GM12878 (cell line): ENCODE data around the gene TASL. TPM values are rescaled to one million over a fixed set of nuclear protein-coding genes. Genes with fewer than 3 reads are reported as not detected.

Experiments used
- ATF7 ChIP-seq: fragments of 450-650 bp; IDR thresholded peaks from 2 replicates; pipeline ENCODE4 v1.6.1; 2016; ENCODE audit warnings: low read depth, mild to moderate bottlenecking
- BCLAF1 ChIP-seq: fragments of 450-650 bp; IDR thresholded peaks from 2 replicates; pipeline ENCODE4 v1.6.1; 2017; ENCODE audit warnings: antibody characterized with exemption, mild to moderate bottlenecking, moderate library complexity
- BRCA1 ChIP-seq: IDR thresholded peaks from 2 replicates; pipeline ENCODE4 v1.6.1; 2011; ENCODE audit warnings: low read depth, low read length, improper control_type of control experiment
- CHD1 ChIP-seq: IDR thresholded peaks from 2 replicates; pipeline ENCODE4 v1.6.1; 2012; ENCODE audit warnings: low read depth, low read length, improper control_type of control experiment
- EED ChIP-seq: sonication (generic); IDR thresholded peaks from 2 replicates; pipeline ENCODE4 v1.6.1; 2016; ENCODE audit warnings: antibody characterized with exemption, low read depth
- EP300 ChIP-seq, 2 experiments: fragments of 150-350 bp in 1 of 2; IDR thresholded peaks; 2 replicates each; pipeline ENCODE4 v1.6.1; 2011 to 2012; ENCODE audit warnings: low read depth in 2 of 2, low read length in 2 of 2, borderline replicate concordance in 1 of 2, improper control_type of control experiment in 1 of 2, inconsistent platforms in 1 of 2; ENCODE audit not compliant: control insufficient read depth in 1 of 2
- EZH2 ChIP-seq: IDR thresholded peaks from 2 replicates; pipeline ENCODE4 v1.6.1; 2012; ENCODE audit warnings: low read depth, mild to moderate bottlenecking, control low read depth, inconsistent platforms, low read length, borderline replicate concordance; ENCODE audit not compliant: control insufficient read depth
- IKZF1 ChIP-seq: fragments of 450-650 bp; conservative IDR thresholded peaks from 2 replicates; pipeline ENCODE4 v1.6.1; 2017; ENCODE audit warnings: antibody characterized with exemption, mild to moderate bottlenecking
- MYB ChIP-seq: fragments of 150-350 bp; IDR thresholded peaks from 2 replicates; pipeline ENCODE4 v1.6.1; 2014; ENCODE audit warnings: mild to moderate bottlenecking, low read depth, low read length, borderline replicate concordance
- SIX5 ChIP-seq: IDR thresholded peaks from 2 replicates; pipeline ENCODE4 v1.6.1; 2011; ENCODE audit warnings: mild to moderate bottlenecking, low read depth, low read length, moderate library complexity; ENCODE audit not compliant: severe bottlenecking
- SUZ12 ChIP-seq: fragments of 200-600 bp; sonication (generic); IDR thresholded peaks from one replicate; pipeline ENCODE4 v1.6.1; 2018; ENCODE audit warnings: antibody characterized with exemption, mild to moderate bottlenecking; ENCODE audit not compliant: unreplicated experiment
- TCF12 ChIP-seq: IDR thresholded peaks from 2 replicates; pipeline ENCODE4 v1.6.1; 2011; ENCODE audit warnings: low read depth, mild to moderate bottlenecking, low read length
- ZNF207 ChIP-seq: fragments of 450-650 bp; IDR thresholded peaks from 2 replicates; pipeline ENCODE4 v1.6.1; 2014; ENCODE audit warnings: antibody characterized with exemption, mild to moderate bottlenecking, borderline replicate concordance
- ZNF274 ChIP-seq: IDR thresholded peaks from one replicate; pipeline ENCODE4 v1.8.0; 2011; ENCODE audit not compliant: insufficient read length, insufficient read depth
- polyA plus RNA-seq, 11 experiments: library from polyadenylated mRNA; depleted of rRNA in 4 of 11; unstranded in 6 of 11; stranded (reverse) in 5 of 11; fragments of >200 nt; fragmentation: Nextera tagmentation in 4 of 11; fragmentation: Illumina TruSeq in 1 of 11; extraction: Ambion mirVana in 4 of 11; extraction: Trizol in 1 of 11; gene quantifications; 1 replicate in 1 of 11; 2 replicates in 10 of 11; pipeline versions ENCODE4 v1.2.1 to v1.2.3, GENCODE V29; 2011 to 2016; ENCODE audit warnings: inconsistent platforms in 2 of 11, missing spikeins in 2 of 11, low read depth in 1 of 11
- total RNA-seq, 4 experiments: library from RNA; depleted of rRNA in 3 of 4; stranded (reverse); fragments of >200 nt in 3 of 4; fragmentation: Illumina TruSeq in 1 of 4; extraction: Trizol in 1 of 4; gene quantifications; 2 replicates each; pipeline versions ENCODE4 v1.2.1 to v1.2.3, GENCODE V29; 2013 to 2021
- TF ChIP-seq, protein P1 (sequence below): IDR thresholded peaks from 2 replicates; pipeline ENCODE4 v1.6.1; 2011; ENCODE audit warnings: low read depth, low read length, improper control_type of control experiment, borderline replicate concordance
- TF ChIP-seq, protein P2 (sequence below): fragments of 450-650 bp; IDR thresholded peaks from 2 replicates; pipeline ENCODE4 v1.6.1; 2016; ENCODE audit warnings: mild to moderate bottlenecking, moderate library complexity, borderline replicate concordance
- TF ChIP-seq, protein P3 (sequence below): fragments of 450-650 bp; formaldehyde crosslinking; IDR thresholded peaks from 2 replicates; pipeline ENCODE4 v1.5.0; 2022; ENCODE audit warnings: mild to moderate bottlenecking, missing genetic modification characterization

TASL gene
- total and polyA plus RNA-seq, 10 of the 15 experiments (the other 5 are each of a cell fraction or from before 2014, with no cell fraction given): 12.4 to 107 (median 18.3) TPM

DNA sequence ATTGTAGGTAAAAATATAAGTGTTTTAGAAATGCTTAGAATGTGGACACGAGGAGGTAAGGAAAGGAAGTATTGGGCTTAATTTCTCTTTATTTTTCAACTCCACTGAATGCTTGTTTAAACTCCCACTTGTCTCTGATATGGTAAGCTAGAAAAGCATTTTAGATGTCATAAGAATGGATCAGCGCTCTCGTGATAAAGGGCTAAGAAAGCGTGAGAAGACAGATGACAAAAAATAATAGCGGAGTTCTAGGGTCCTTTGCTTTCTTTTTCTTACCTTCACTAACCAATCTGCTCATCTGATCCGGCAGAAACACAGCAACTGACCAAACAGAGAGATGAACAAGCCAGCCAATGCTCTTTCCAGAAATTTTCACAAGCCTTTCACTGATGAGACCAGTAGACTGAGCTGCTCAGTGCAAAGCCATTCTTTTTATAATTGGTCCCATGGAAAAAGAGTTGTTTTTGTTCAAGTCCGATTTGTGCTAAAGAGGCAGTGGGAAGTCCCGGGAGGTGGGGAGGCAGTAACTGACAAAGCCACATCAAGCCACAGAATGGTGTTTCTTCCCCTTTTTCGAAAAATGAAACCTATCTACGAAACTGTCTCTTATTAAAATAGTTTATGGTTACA is at the start of gene TASL (continued):
- TF ChIP-seq BCLAF1: no peak
- TF ChIP-seq CHD1: no peak
- no peak for TF ChIP-seq ZNF207
- TF ChIP-seq EED: peak; percentile 79
- TF ChIP-seq, protein P1, sequence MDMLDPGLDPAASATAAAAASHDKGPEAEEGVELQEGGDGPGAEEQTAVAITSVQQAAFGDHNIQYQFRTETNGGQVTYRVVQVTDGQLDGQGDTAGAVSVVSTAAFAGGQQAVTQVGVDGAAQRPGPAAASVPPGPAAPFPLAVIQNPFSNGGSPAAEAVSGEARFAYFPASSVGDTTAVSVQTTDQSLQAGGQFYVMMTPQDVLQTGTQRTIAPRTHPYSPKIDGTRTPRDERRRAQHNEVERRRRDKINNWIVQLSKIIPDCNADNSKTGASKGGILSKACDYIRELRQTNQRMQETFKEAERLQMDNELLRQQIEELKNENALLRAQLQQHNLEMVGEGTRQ: no peak
- no peak for TF ChIP-seq ZNF274
- TF ChIP-seq IKZF1: peak; percentile 89
- TF ChIP-seq ATF7: peak; percentile 67
- TF ChIP-seq, protein P2, sequence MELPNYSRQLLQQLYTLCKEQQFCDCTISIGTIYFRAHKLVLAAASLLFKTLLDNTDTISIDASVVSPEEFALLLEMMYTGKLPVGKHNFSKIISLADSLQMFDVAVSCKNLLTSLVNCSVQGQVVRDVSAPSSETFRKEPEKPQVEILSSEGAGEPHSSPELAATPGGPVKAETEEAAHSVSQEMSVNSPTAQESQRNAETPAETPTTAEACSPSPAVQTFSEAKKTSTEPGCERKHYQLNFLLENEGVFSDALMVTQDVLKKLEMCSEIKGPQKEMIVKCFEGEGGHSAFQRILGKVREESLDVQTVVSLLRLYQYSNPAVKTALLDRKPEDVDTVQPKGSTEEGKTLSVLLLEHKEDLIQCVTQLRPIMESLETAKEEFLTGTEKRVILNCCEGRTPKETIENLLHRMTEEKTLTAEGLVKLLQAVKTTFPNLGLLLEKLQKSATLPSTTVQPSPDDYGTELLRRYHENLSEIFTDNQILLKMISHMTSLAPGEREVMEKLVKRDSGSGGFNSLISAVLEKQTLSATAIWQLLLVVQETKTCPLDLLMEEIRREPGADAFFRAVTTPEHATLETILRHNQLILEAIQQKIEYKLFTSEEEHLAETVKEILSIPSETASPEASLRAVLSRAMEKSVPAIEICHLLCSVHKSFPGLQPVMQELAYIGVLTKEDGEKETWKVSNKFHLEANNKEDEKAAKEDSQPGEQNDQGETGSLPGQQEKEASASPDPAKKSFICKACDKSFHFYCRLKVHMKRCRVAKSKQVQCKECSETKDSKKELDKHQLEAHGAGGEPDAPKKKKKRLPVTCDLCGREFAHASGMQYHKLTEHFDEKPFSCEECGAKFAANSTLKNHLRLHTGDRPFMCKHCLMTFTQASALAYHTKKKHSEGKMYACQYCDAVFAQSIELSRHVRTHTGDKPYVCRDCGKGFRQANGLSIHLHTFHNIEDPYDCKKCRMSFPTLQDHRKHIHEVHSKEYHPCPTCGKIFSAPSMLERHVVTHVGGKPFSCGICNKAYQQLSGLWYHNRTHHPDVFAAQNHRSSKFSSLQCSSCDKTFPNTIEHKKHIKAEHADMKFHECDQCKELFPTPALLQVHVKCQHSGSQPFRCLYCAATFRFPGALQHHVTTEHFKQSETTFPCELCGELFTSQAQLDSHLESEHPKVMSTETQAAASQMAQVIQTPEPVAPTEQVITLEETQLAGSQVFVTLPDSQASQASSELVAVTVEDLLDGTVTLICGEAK: no peak
- TF ChIP-seq TCF12: no peak
- no peak for TF ChIP-seq EZH2
- TF ChIP-seq SIX5: no peak
- peak; percentile 71 for TF ChIP-seq BRCA1
- no peak for TF ChIP-seq SUZ12
- peak; percentile 94 to 96 for TF ChIP-seq EP300 (IDR thresholded peaks at IDR 0.05; ENCODE audit: borderline replicate concordance in 1 of 2, control insufficient read depth in 1 of 2, low read depth in 2 of 2, low read length in 2 of 2)
- TF ChIP-seq MYB: peak; percentile 94
- TF ChIP-seq, protein P3, sequence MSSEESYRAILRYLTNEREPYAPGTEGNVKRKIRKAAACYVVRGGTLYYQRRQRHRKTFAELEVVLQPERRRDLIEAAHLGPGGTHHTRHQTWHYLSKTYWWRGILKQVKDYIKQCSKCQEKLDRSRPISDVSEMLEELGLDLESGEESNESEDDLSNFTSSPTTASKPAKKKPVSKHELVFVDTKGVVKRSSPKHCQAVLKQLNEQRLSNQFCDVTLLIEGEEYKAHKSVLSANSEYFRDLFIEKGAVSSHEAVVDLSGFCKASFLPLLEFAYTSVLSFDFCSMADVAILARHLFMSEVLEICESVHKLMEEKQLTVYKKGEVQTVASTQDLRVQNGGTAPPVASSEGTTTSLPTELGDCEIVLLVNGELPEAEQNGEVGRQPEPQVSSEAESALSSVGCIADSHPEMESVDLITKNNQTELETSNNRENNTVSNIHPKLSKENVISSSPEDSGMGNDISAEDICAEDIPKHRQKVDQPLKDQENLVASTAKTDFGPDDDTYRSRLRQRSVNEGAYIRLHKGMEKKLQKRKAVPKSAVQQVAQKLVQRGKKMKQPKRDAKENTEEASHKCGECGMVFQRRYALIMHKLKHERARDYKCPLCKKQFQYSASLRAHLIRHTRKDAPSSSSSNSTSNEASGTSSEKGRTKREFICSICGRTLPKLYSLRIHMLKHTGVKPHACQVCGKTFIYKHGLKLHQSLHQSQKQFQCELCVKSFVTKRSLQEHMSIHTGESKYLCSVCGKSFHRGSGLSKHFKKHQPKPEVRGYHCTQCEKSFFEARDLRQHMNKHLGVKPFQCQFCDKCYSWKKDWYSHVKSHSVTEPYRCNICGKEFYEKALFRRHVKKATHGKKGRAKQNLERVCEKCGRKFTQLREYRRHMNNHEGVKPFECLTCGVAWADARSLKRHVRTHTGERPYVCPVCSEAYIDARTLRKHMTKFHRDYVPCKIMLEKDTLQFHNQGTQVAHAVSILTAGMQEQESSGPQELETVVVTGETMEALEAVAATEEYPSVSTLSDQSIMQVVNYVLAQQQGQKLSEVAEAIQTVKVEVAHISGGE (CRISPR knock-in tag): no peak
